Cerebellar nuclear complex (tissue), 1 donor: ENCODE results near the gene CS.
A peak's percentile ranks its signal among the peaks of the same experiment; 100 is the strongest.

Experiments
- DNase-seq, 2 experiments: peaks; one replicate each; lab custom pipeline; 2025; lab: John Stamatoyannopoulos, UW

Gene CS

GRCh38 chr12:56247923-56248322, 52.2 kb downstream of the CS start:
- no peak for DNase-seq

- DNase-seq, result no peak
These were observed 55.6 kb downstream of the CS start for GRCh38 chr12:56244494-56244893.

- DNase-seq, result no peak
These were observed 56.4 kb downstream of the CS start for GRCh38 chr12:56243731-56244181.

- DNase-seq, result no peak
These were observed 57.1 kb downstream of the CS start for GRCh38 chr12:56242986-56243385.

- DNase-seq, result no peak
These were observed 58.5 kb downstream of the CS start for GRCh38 chr12:56241424-56242303.

GRCh38 chr12:56237552-56237951, 62.6 kb downstream of the CS start:
- DNase-seq, result no peak

- no peak for DNase-seq
These were observed 63.1 kb downstream of the CS start for GRCh38 chr12:56236985-56237384.

- DNase-seq, result no peak
These were observed 64.0 kb downstream of the CS start for GRCh38 chr12:56236091-56236490.

GRCh38 chr12:56234746-56235436, 65.2 kb downstream of the CS start:
- no peak for DNase-seq

- DNase-seq, result no peak
These were observed 68.9 kb downstream of the CS start for GRCh38 chr12:56231184-56231582.

GRCh38 chr12:56230432-56231183, 69.5 kb downstream of the CS start:
- no peak for DNase-seq

- DNase-seq, result no peak
These were observed 70.2 kb downstream of the CS start, which contains the start of gene SLC39A5 for GRCh38 chr12:56229916-56230431. Gene SLC39A5 (plus strand): TSS chr12:56230051. CDS start chr12:56231275, 1,224 bp downstream.

GRCh38 chr12:56229082-56229481, 71.0 kb downstream of the CS start:
- no peak for DNase-seq

- no peak for DNase-seq
These were observed 75.2 kb downstream of the CS start for GRCh38 chr12:56224954-56225353.

GRCh38 chr12:56224102-56224701, 75.9 kb downstream of the CS start, which contains the start of gene NABP2:
Gene NABP2 (plus strand): TSS chr12:56224342. CDS start chr12:56224857, 515 bp downstream.
- DNase-seq, result peak; percentile 69 to 86

- DNase-seq, result no peak
These were observed 76.5 kb downstream of the CS start for GRCh38 chr12:56223571-56224101.

GRCh38 chr12:56222531-56222895, 77.6 kb downstream of the CS start:
- no peak for DNase-seq

- DNase-seq, result peak; percentile 93 to 97
These were observed 78.2 kb downstream of the CS start, which contains the start of gene RNF41 for GRCh38 chr12:56221757-56222530. Gene RNF41 (minus strand): TSS chr12:56221922. CDS start chr12:56214047, 7,875 bp downstream.
